Ovary (tissue), 3 donors: ENCODE data around the gene SLX4IP.

Source experiments
- POLR2A ChIP-seq: fragments of 450-650 bp; IDR thresholded peaks from one replicate; pipeline ENCODE4 v1.6.1; 2017; ENCODE audit warnings: antibody characterized with exemption, mild to moderate bottlenecking, moderate library complexity
- TF ChIP-seq, protein P1 (sequence below), 3 donors: fragments of 450-650 bp in 2 of 3; fragments of 200-600 bp in 1 of 3; IDR thresholded peaks; one replicate each; pipeline versions ENCODE4 v1.5.1 to v1.8.0; 2016 to 2022; ENCODE audit warnings: antibody characterized with exemption in 3 of 3, mild to moderate bottlenecking in 1 of 3
- donor health status: DM: no; HTN: no; CAD: no.

DNA sequence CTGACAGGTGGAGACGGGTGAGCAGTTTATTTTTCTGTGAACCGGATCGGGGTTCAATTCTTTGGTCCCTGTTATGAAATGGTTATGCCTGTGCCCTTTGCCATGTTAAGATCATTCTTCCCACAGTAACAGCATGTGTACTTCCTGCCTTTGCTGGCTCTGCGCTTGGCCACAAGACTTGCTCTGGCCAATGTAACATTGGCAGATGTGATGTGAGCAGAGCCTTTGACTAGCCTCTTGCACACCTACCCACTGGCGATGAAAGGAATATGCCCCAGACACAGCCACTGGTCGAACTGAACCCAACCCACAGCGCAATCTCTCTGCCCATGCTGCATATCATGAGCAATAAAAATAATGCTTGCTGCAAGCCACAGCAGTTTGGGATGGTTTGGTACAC is 206.8 kb downstream of the SLX4IP start:
- TF ChIP-seq, protein P1, sequence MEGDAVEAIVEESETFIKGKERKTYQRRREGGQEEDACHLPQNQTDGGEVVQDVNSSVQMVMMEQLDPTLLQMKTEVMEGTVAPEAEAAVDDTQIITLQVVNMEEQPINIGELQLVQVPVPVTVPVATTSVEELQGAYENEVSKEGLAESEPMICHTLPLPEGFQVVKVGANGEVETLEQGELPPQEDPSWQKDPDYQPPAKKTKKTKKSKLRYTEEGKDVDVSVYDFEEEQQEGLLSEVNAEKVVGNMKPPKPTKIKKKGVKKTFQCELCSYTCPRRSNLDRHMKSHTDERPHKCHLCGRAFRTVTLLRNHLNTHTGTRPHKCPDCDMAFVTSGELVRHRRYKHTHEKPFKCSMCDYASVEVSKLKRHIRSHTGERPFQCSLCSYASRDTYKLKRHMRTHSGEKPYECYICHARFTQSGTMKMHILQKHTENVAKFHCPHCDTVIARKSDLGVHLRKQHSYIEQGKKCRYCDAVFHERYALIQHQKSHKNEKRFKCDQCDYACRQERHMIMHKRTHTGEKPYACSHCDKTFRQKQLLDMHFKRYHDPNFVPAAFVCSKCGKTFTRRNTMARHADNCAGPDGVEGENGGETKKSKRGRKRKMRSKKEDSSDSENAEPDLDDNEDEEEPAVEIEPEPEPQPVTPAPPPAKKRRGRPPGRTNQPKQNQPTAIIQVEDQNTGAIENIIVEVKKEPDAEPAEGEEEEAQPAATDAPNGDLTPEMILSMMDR (IDR thresholded peaks at IDR 0.05): no peak
- TF ChIP-seq POLR2A: no peak
